HG02763 (cell line): ENCODE data around the gene MTSS2.

Experiments used
- ATAC-seq: cut with Tn5 transposase; IDR thresholded peaks from one replicate; pipeline ENCODE4 v1.9.1; 2021; ENCODE audit warnings: mild to moderate bottlenecking, moderate library complexity; ENCODE audit not compliant: unreplicated experiment

MTSS2 gene

GRCh38 chr16:70687102-70687511 is 1.3 kb upstream of the MTSS2 start:
- no peak for ATAC-seq

- no peak for ATAC-seq
Measured at GRCh38 chr16:70686376-70687101, 686 bp upstream of the MTSS2 start.

DNA sequence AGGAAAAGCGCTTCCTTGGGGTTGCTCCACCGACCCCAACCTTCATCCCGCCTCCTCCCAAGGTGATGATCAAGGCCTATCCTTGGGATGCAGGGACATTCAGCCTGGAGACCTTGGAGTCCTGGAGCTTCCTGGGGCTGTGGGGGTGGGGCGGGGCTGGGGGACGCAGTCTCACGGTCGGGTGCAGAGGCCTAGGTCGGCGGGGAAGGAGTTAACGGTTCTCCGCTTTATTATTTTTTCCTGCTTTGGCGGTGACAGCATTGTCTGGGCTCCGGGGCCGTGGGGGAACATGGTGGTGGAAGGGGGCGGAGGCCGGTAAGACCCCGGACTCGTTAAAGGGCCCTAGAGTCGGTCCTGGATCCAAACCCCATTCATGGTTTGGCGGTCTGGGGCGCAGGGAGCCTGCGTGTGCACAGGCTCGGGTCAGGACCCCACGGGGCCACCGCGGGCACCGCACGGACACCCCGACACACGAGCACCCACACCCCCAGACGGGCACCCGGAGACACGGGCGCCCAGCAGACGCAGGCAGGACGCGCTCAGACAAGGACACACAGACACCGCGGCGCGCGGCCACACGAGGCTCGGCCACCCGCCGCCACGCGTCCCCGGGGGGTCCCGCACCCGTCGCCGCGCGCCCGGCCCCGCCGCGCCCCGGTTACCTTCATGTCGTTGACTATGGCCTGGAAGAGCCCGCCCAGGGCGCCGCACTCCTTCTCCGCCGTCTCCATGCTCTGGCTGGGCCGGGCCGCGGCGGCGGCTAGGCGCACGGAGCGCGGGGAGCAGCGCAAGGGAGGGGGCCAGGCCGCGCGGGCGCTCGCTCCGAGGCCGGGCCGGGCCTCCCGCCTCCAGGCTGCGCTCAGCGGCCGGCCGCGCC is 554 bp downstream of the MTSS2 start:
- no peak for ATAC-seq

GRCh38 chr16:70684146-70685060 is 1.4 kb downstream of the MTSS2 start:
- ATAC-seq: no peak

DNA sequence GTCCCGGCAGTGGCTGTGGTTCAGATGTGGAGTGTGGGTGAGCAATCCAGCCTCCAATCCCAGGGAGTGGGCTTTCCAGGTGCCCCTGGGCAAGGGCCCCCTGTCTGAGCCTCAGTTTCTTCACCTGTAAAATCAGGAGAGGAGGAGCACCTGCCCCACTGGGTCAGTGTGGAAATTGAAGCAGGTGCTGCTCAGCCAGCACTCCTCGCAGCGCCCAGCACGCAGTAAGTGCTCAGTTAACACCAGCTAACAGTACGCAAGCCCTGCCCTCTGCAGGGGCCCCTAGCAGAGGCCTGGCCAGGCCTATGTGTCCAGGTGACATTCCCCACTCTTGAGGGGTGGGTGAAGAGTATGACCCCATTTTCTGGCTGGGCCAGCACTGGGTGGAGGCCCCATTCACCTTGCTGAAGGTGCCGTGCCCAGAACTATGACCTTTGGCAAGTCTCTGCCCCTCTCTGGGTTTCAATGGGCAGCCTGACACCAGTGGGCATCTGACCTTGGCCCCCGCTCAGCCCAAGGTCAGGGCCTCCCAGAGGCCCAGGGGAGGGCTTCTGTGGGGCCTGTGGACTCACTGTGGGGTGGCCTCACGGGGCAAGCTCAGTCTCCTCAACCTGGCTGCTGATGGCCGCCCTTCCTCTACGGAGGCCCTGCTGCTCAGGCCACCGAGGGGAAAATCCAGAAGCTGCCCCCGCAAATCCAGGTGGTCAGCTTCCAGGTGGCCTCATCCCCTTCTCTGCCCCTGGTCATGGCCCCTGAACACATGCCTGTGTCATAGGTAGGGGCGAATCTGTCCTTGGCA is 2.5 kb downstream of the MTSS2 start:
- ATAC-seq: no peak

- no peak for ATAC-seq
Measured at GRCh38 chr16:70682239-70683145, 3.4 kb downstream of the MTSS2 start.

GRCh38 chr16:70681382-70682238 is 4.2 kb downstream of the MTSS2 start:
- no peak for ATAC-seq

DNA sequence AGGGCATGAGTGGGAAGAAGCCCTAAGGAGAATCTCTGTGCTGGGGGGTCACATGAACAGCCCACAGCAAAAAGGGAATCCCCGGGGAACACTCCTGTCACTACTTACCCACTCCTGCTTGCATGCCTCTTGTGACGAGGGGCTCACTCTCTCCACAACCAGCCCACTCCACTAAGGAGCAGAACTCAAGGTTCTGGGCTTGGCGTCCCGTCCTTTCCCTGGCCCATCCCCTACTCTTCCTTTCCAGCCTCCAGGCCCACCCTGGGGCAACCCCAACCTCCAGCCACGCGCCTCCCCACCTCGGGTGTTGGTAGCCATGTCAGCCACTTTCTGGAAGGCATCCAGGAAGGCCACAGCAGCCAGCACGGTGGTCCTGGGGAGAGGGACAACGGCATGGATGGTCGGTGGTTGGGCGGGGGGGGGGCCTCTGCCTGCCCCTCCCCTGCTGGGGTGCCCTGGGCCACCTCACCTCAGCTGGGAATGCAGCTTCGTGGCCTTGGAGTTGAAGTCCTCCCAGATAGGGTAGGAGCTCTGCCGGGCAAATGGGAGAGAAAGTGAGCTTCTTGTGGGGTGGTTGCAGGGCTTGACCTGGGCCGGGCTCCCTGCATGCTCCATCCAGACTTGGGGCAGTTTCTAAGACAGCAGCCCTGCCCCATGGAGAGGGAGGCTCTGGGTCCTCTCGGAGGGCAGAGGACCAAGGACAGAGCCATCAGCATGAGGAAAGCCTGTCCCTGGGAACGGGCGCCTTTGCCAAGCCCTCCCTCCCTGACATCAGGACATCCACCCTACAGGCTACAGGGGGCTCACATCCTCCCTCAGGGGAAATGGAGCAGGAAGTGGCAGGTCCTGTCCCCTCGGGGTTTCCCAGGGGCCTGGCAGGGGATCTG is 5.1 kb downstream of the MTSS2 start:
- ATAC-seq: no peak

DNA sequence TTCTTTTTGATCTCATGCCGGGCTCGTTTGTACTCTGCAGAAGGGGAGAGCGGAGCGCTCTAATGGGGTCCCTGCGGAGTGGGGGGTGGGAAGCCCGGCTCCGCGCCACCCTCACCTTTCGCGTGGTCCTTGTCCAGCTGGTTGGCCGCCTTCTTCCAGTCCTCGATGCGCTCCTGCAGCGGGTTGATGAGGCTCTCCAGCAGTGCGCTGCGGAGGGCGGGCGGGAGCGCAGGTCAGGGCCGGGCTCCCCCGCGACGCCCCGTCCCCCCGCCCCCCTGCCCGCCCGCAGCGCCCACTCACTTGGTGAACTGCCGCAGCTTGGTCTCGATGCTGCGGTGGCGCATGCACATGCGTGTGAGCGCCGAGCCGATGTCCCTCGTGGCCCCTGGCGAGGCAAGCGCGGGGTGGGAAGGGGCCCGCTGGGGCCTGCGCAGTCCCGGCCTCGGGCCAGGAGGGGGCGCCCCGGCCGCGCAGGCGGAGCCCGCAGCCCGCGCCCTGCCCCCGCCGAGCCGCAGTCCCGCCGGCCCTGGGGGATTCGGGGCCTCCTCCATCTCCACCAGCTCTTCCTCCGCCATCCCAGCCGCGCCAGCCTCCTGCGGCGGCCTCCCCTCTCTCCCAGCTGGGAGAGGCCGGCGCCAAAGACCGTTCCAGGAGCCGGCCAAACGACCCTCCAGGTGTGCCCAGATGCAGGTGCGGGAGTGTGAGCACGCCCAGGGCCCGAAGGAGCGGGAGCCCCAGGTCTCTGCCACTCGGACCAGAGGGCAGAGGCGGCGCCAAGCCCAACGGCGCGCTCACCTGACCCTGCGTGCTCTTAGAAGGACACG is 6.0 kb downstream of the MTSS2 start:
- no peak for ATAC-seq

GRCh38 chr16:70678898-70679670 is 6.8 kb downstream of the MTSS2 start:
- no peak for ATAC-seq

DNA sequence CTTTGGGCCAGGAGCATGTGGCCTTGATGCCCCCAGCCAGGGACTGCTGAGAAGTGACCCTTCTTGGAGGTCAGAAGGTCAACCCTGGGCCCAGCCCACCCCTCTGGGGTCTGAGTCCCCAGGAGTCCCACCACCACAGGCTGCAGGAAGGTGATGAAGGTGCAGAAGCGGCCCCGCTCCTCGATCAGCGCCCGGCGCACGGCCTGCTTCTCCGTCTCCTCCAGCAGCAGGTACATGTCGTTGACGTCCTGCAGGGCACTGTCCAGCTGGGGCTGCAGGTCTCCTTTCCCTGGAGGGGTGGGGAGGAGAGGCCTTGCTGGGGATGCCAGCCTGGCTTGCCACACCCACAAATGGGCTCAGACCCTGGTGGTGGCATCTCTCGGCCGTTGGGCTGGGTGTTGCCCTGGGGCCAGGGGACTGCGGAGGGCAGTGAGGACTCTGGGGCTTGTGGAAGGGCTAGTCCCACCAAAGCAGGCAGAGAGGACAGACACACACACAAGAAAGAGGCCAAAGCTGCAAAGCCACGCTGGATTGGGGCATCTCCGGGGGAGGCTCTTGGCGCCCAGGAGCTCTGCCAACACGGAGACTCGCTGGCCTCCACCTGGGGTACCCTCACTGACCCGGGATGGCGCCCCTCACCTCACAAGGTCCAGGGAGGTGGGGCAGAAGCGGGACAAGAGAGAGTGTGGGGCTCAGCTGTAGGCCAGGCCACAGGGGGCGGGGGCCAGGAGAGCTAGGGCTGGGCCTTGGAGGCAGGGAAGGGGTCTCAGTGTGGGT is 7.5 kb downstream of the MTSS2 start:
- ATAC-seq: no peak

DNA sequence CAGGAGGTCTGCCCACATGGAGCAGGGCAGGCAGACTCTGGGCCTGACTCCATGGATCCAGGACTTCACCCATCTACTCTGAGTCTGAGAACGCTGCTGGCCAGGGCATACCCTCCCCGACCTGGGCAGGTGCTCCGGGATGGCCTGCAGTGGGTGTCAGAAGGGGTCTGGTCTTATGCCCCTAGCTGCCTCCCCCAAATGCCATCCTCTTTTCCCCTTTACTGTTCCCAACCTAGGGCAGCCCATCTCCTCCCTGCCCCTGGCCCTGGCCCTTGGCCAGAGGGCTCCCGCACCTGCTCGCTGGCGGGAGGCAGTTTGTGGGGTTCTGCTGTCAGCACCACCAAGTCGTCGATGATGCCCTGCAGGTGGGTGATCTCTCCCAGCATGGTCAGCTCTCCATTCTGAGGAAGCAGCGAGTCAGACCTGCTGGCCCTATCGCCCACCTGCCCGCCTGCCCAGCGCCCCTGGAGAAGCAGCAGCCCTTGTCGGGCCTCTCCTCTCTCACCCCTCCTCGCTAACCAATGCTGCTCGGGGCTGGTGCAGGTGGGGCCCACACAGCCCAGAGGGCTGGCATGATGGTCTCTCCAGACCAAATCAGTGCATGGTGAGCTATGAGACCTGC is 8.2 kb downstream of the MTSS2 start:
- no peak for ATAC-seq

DNA sequence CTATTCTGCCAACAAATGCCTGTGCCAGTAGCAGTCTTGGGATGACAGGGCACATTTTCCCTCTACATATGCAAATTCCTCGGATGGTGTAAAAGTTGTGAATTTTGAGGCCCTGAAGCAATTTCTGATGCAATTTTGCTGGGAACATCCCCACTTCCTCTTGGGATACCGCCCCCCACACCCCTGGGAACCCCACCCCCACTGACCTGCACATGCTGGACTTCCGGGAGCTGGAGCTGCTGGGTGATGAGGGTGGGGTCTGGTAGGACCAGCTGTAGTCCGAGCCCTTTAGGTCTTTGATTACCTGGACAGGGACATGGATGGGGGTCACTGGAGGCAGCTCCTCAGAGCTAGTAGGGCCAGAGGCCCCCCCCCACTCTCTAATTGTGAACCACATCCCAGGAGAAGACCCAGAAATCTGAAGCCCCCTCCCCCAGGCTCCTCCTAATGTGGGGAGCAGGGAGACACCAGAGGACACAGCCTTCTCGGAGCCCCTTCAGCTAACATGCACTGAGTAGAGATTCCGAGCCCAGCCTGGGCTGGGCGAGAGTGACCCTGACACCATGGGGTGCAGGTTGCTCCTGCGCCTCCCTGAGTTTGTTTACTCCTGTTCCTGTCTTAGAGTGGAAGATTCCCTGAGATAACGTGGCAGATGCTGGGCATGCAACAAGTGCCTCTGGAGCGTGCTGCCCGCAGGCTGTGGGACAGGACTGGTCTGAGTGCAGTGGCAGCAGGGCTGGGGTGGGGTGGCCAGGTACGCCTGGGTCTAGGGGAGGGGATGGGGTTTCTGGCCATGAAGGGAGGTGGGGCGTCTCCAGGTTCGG is 9.0 kb downstream of the MTSS2 start:
- ATAC-seq: no peak
